H1 (cell line): Measurements from ENCODE around the gene ALK. TPM values are rescaled to one million over a fixed set of nuclear protein-coding genes. Genes with fewer than 3 reads are reported as not detected.

ENCODE experiments used
- CTBP2 ChIP-seq: IDR thresholded peaks from 2 replicates; pipeline ENCODE4 v1.7.0; 2011; ENCODE audit warnings: borderline replicate concordance, mild to moderate bottlenecking, moderate library complexity, mixed read lengths, low read length; ENCODE audit not compliant: insufficient read depth, insufficient read length
- FOSL1 ChIP-seq: IDR thresholded peaks from 2 replicates; pipeline ENCODE4 v1.6.1; 2011; ENCODE audit warnings: mild to moderate bottlenecking, low read depth, low read length, moderate library complexity; ENCODE audit not compliant: insufficient read depth
- MAFK ChIP-seq: IDR thresholded peaks from 2 replicates; pipeline ENCODE4 v1.6.1; 2012; ENCODE audit warnings: low read depth, mild to moderate bottlenecking, improper control_type of control experiment, low read length
- RFX5 ChIP-seq: IDR thresholded peaks from 2 replicates; pipeline ENCODE4 v1.6.1; 2011; ENCODE audit warnings: low read depth, low read length, improper control_type of control experiment, borderline replicate concordance
- polyA plus RNA-seq, 7 experiments: library from polyadenylated mRNA; depleted of rRNA in 3 of 7; stranded (reverse) in 5 of 7; unstranded in 2 of 7; fragments of >200 nt in 5 of 7; fragments of 200-250 nt in 2 of 7; gene quantifications; 1 replicate in 5 of 7; 2 replicates in 1 of 7; 4 replicates in 1 of 7; pipeline versions ENCODE4 v1.2.1 to v1.2.3, GENCODE V29; 2011 to 2013; ENCODE audit warnings: missing spikeins in 2 of 7, mixed read lengths in 2 of 7
- total RNA-seq: library from RNA; stranded (reverse); fragmentation: NEBNext Ultra II Directional; extraction: Animal tissue kit (Norgen Biotek cat#: 25700); gene quantifications from 2 replicates; pipeline ENCODE4 v1.2.1, GENCODE V29; 2021
- TF ChIP-seq, protein P1 (sequence below): fragments of 300-600 bp; sonication (generic); IDR thresholded peaks from 2 replicates; pipeline ENCODE4 v1.7.1; 2012; ENCODE audit warnings: low read length, moderate library complexity, mild to moderate bottlenecking, inconsistent platforms; ENCODE audit not compliant: insufficient replicate concordance
- TF ChIP-seq, protein P2 (sequence below): IDR thresholded peaks from 2 replicates; pipeline ENCODE4 v1.6.1; 2012; ENCODE audit warnings: inconsistent platforms

The ALK gene
- total and polyA plus RNA-seq, 2 of the 8 experiments (the other 6 are each of a cell fraction or from before 2014, with no cell fraction given): 0.02 to 0.09 TPM

DNA sequence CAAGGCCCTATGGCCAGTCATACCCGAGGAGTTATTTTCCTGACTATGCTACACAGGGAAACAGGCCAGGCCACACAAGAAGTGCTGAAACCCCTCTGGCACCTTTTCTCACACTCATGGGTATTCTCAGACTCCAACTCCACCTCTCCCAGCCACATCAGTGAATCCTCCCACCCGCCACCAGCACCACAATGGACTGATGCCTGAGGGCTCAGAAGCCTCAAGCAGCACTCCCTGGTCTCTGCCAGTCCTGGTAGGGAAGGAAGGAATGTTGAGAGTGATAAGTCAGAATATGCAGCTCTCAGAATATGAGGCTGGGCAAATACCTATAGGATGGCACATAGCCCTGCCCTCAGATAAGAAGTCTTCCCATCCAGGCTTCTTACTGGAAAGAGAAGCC, 391.1 kb downstream of the ALK start (continued):
- TF ChIP-seq, protein P1, sequence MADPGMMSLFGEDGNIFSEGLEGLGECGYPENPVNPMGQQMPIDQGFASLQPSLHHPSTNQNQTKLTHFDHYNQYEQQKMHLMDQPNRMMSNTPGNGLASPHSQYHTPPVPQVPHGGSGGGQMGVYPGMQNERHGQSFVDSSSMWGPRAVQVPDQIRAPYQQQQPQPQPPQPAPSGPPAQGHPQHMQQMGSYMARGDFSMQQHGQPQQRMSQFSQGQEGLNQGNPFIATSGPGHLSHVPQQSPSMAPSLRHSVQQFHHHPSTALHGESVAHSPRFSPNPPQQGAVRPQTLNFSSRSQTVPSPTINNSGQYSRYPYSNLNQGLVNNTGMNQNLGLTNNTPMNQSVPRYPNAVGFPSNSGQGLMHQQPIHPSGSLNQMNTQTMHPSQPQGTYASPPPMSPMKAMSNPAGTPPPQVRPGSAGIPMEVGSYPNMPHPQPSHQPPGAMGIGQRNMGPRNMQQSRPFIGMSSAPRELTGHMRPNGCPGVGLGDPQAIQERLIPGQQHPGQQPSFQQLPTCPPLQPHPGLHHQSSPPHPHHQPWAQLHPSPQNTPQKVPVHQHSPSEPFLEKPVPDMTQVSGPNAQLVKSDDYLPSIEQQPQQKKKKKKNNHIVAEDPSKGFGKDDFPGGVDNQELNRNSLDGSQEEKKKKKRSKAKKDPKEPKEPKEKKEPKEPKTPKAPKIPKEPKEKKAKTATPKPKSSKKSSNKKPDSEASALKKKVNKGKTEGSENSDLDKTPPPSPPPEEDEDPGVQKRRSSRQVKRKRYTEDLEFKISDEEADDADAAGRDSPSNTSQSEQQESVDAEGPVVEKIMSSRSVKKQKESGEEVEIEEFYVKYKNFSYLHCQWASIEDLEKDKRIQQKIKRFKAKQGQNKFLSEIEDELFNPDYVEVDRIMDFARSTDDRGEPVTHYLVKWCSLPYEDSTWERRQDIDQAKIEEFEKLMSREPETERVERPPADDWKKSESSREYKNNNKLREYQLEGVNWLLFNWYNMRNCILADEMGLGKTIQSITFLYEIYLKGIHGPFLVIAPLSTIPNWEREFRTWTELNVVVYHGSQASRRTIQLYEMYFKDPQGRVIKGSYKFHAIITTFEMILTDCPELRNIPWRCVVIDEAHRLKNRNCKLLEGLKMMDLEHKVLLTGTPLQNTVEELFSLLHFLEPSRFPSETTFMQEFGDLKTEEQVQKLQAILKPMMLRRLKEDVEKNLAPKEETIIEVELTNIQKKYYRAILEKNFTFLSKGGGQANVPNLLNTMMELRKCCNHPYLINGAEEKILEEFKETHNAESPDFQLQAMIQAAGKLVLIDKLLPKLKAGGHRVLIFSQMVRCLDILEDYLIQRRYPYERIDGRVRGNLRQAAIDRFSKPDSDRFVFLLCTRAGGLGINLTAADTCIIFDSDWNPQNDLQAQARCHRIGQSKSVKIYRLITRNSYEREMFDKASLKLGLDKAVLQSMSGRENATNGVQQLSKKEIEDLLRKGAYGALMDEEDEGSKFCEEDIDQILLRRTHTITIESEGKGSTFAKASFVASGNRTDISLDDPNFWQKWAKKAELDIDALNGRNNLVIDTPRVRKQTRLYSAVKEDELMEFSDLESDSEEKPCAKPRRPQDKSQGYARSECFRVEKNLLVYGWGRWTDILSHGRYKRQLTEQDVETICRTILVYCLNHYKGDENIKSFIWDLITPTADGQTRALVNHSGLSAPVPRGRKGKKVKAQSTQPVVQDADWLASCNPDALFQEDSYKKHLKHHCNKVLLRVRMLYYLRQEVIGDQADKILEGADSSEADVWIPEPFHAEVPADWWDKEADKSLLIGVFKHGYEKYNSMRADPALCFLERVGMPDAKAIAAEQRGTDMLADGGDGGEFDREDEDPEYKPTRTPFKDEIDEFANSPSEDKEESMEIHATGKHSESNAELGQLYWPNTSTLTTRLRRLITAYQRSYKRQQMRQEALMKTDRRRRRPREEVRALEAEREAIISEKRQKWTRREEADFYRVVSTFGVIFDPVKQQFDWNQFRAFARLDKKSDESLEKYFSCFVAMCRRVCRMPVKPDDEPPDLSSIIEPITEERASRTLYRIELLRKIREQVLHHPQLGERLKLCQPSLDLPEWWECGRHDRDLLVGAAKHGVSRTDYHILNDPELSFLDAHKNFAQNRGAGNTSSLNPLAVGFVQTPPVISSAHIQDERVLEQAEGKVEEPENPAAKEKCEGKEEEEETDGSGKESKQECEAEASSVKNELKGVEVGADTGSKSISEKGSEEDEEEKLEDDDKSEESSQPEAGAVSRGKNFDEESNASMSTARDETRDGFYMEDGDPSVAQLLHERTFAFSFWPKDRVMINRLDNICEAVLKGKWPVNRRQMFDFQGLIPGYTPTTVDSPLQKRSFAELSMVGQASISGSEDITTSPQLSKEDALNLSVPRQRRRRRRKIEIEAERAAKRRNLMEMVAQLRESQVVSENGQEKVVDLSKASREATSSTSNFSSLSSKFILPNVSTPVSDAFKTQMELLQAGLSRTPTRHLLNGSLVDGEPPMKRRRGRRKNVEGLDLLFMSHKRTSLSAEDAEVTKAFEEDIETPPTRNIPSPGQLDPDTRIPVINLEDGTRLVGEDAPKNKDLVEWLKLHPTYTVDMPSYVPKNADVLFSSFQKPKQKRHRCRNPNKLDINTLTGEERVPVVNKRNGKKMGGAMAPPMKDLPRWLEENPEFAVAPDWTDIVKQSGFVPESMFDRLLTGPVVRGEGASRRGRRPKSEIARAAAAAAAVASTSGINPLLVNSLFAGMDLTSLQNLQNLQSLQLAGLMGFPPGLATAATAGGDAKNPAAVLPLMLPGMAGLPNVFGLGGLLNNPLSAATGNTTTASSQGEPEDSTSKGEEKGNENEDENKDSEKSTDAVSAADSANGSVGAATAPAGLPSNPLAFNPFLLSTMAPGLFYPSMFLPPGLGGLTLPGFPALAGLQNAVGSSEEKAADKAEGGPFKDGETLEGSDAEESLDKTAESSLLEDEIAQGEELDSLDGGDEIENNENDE: no peak
- TF ChIP-seq, protein P2, sequence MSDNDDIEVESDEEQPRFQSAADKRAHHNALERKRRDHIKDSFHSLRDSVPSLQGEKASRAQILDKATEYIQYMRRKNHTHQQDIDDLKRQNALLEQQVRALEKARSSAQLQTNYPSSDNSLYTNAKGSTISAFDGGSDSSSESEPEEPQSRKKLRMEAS: no peak
- TF ChIP-seq CTBP2 (no peak), FOSL1 (no peak), MAFK (no peak), RFX5 (no peak)
